ENCODE data around the gene GALNT14.

- TF ChIP-seq CTCF (IDR thresholded peaks at IDR 0.05; ENCODE audit: low read length), result no peak
- no peak for TF ChIP-seq EZH2 (optimal IDR thresholded peaks at IDR 0.05; ENCODE audit: low read depth, low read length)
Measured at GRCh38 chr2:31049916-31050588, 88.2 kb downstream of the GALNT14 start.
